HG03196 (cell line): ENCODE measurements around the gene ARHGAP44.
"Not testable (repeated sequence)": the region's sequence is repeated elsewhere in the genome, so short reads cannot be mapped to it uniquely, and the experiment has no call there.

Experiments used
- ATAC-seq: cut with Tn5 transposase; IDR thresholded peaks from one replicate; pipeline ENCODE4 v1.9.1; 2021; ENCODE audit not compliant: unreplicated experiment

The ARHGAP44 gene

GRCh38 chr17:12959441-12959840 lies 170.1 kb downstream of the ARHGAP44 start:
- ATAC-seq = no peak

- ATAC-seq = no peak
These were observed 172.4 kb downstream of the ARHGAP44 start for GRCh38 chr17:12961655-12962054.

GRCh38 chr17:12963505-12963904 lies 174.2 kb downstream of the ARHGAP44 start:
- no peak for ATAC-seq

GRCh38 chr17:12964162-12964561 lies 174.9 kb downstream of the ARHGAP44 start:
- ATAC-seq = no peak

GRCh38 chr17:12964840-12965239 lies 175.5 kb downstream of the ARHGAP44 start:
- ATAC-seq = no peak

- ATAC-seq = no peak
These were observed 176.7 kb downstream of the ARHGAP44 start for GRCh38 chr17:12965988-12966387.

GRCh38 chr17:12966413-12966812 lies 177.1 kb downstream of the ARHGAP44 start:
- ATAC-seq = no peak

- no peak for ATAC-seq
These were observed 178.7 kb downstream of the ARHGAP44 start for GRCh38 chr17:12967962-12968361.

- ATAC-seq = no peak
These were observed 184.3 kb downstream of the ARHGAP44 start for GRCh38 chr17:12973496-12974004.

- ATAC-seq = no peak
These were observed 184.8 kb downstream of the ARHGAP44 start for GRCh38 chr17:12974005-12974531.

GRCh38 chr17:12977008-12977751 lies 187.9 kb downstream of the ARHGAP44 start:
- no peak for ATAC-seq

GRCh38 chr17:12978787-12979186 lies 189.5 kb downstream of the ARHGAP44 start:
- not testable (repeated sequence) for ATAC-seq

- no peak for ATAC-seq
These were observed 189.9 kb downstream of the ARHGAP44 start for GRCh38 chr17:12979246-12979645.

- ATAC-seq = no peak
These were observed 190.7 kb downstream of the ARHGAP44 start for GRCh38 chr17:12979826-12980500.

GRCh38 chr17:12982224-12982623 lies 192.9 kb downstream of the ARHGAP44 start:
- no peak for ATAC-seq

- no peak for ATAC-seq
These were observed 194.9 kb downstream of the ARHGAP44 start for GRCh38 chr17:12983991-12984884.

GRCh38 chr17:12985431-12986293 lies 196.4 kb downstream of the ARHGAP44 start:
- no peak for ATAC-seq

GRCh38 chr17:12987120-12987519 lies 197.8 kb downstream of the ARHGAP44 start:
- no peak for ATAC-seq

GRCh38 chr17:12990041-12990808 lies 200.9 kb downstream of the ARHGAP44 start:
- ATAC-seq = no peak
